NCI-H2227 (cell line): Measurements from ENCODE around the gene TAF11L3.
"Not testable (repeated sequence)": the region's sequence is repeated elsewhere in the genome, so short reads cannot be mapped to it uniquely, and the experiment has no call there.

Experiments
- DNase-seq: peaks from one replicate; lab custom pipeline; 2025; ENCODE audit not compliant: unreplicated experiment; lab: John Stamatoyannopoulos, UW

Gene TAF11L3

DNA sequence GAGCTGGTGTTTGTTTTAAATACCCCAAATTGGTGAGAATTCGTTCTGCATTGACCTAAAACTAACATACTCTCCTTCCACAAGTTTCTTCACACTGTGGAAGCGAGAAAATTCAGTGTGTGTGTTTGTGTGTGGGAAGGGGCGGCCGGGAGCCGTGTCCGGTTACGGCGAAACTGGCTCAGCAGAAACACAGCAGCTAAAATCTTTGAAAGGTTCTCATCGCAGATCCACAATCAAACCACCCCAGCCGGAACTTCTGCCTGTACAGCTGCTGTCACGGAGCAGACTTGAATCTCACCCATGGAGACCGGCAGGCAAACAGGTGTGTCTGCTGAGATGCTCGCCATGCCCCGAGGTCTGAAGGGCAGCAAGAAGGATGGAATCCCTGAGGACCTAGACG is at the start of gene TAF11L3:
Gene TAF11L3, plus strand, starts transcription at position 301 of the 400 bp plus-strand sequence.
- not testable (repeated sequence) for DNase-seq

DNA sequence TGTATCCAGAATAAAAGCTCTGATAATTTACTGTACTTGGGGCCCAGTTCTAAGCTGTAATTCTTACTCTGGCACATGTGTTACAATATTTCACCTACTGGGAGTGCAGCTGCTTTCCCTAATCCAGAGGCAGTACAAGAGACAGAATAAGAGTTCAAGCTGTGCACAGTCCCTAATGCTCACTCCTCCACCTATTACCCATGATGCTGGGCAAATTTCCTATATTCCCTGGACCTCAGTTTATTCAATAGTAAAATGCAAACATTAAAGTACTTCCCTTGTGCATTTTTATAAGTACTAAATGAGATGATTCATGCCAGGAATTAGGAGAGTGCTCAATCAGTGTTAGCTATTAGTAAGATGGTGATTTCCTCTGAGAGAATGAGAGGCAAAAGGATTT is 48.1 kb upstream of the TAF11L3 start:
- no peak for DNase-seq

DNA sequence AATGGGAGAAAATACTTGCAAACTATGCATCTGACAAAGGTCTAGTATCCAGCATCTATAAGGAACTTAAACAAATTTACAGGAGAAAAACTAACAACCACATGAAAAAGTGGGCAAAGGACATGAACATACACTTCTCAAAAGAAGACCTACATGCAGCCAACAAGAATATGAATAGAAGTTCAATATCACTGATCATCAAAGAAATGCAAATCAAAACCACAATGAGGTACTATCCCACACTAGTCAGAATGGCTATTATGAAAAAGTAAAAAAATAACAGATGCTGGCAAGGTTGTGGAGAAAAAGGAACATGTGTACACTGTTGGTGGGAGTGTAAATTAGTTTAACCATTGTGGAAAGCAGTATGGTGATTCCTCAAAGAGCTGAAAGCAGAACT is 43.1 kb upstream of the TAF11L3 start:
- DNase-seq, result not testable (repeated sequence)

DNA sequence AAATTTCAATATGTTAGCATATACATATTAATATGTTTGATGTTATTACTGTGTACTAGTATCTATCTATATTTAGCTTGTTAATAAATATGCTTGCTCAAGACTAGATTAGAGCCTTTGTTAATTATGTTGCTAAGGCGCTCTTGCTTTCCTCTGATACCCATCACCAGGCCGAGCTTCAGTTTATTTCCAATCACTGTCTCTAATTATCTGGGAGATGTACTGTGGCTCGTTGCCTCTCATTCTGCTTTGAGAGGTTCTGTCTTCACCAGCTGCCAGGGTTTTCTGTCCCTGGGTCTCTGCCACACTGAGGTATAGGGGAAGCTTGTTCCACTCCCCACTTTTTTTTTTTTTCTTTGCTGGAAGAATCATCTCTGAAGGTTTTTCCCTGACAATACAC is 41.1 kb upstream of the TAF11L3 start:
- no peak for DNase-seq

DNA sequence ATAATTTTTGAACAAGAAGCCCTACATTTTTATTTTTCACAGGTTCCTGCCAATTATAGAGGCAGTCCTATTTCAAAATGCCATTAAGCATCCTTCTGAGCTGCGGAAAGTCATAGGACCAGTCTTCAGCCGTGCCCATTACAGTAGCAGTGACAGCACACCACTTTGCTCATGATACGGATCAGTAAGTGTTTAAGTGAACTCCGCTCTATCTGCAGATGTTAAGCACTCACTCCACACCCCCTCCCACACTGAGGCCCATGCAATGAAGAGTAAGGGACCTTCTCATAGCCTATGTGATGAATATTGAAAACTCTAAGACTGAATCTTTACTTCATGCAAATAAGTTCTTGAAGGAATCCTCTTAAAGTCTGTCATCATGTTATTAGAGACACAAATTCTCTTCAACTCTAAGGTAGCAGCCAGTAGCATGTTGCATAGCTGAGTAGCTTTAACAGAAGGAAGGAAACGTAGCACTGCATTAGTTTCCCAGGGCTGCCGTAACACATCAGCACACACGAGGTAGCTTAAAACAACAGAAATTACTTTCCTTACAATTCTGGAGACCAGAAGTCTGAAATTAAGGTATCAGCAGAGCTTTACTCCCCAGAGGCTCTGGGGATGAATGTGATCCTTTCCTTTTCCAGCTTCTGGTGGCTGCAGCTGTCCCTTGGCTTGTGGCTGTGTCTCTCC is 40.4 kb upstream of the TAF11L3 start:
- DNase-seq, result no peak

DNA sequence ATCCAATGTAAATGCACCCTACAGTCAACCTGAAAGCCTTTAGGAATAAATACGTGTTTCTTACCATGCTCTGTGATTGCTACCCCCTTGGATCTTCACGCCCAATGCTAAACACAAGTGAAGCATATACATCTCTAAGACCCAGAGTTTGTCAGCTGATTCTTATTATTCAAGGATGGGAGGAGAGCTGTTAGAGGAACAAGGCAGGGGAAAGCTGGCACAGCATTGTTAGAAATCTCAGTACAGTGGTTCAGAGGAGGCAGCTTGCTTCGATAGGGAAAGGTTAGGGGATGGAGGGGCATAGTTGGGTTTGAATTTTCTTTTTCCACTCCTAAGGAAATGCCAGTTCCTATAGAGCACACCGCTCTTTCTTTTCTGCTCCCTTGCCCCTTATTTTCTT is 36.8 kb upstream of the TAF11L3 start:
- no peak for DNase-seq

DNA sequence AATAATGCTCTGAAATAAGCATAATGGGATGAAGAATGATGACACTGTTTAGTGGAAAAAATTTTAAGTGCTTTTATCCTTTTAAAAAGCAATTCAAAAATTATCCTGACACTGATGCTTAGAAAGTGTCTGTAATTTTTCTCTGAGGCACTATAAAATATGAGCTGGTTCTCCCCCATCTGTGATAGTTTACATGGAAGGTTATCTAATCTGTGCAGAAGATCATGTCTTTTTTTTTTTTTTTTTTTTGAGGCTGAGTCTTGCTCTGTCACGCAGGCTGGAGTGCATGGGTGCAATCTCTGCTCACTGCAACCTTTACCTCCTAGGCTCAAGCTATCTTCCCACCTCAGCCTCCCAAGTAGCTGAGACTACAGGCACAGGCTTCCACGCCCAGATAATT is 35.4 kb upstream of the TAF11L3 start:
- DNase-seq, result no peak

DNA sequence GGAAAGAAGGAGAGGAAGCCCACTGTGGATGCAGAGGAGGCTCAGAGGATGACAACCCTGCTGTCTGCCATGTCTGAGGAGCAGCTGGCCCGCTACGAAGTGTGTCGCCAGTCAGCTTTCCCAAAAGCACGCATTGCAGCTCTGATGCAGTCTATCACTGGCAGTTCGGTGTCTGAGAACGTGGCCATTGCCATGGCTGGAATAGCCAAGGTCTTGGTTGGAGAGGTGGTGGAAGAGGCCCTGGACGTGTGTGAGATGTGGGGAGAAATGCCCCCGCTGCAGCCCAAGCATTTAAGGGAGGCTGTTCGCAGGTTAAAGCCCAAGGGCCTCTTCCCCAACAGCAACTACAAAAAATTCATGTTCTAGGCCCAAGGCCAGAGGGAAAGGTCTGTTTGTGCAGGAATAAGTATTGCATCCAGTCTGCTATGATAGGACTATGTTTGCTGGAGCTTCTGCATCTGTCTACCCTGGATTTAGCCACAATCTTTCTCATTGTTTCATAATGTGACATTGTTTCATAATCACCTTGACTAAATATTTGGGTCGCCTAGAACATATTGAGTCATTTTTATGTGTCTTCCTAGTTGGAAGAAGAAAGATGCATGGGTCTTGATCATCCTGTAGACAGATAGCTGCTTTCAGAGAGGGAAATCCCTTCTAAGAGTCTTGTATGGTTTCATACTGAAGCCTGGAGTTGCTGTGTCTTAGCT is 31.5 kb upstream of the TAF11L3 start:
- not testable (repeated sequence) for DNase-seq

DNA sequence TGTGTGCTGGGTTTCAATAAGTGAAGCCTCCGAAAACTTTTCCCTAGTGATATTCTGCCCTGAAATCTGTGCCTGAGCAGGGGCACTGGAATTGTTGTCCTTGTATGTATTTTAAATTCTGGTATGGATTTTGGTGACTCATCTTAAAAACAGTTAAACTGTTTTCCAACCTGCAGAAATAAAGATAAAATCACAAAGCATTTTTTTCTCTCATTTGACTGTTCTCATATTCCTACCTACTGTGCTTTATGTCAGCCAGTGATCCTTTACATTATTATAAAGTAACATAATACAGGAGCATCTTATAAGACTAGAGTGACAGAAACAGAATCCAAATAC is 31.0 kb upstream of the TAF11L3 start:
- no peak for DNase-seq

DNA sequence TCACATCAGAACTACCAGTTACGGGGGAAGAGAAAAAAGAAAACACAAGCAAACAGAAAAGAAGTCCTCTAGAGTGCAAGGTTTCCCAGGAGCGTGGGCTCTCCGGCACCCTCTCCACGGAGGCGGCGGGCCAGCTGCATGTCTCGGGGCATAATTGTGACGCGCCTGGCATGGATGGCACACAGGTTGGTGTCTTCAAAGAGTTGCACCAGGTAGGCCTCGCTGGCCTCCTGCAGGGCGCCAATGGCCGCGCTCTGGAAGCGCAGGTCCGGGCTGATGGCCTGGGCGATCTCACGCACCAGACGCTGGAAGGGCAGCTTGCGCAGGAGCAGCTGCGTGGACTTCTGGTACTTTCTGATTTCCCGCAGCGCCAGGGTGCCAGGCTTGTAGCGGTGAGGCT is 26.9 kb upstream of the TAF11L3 start:
- DNase-seq, result not testable (repeated sequence)

DNA sequence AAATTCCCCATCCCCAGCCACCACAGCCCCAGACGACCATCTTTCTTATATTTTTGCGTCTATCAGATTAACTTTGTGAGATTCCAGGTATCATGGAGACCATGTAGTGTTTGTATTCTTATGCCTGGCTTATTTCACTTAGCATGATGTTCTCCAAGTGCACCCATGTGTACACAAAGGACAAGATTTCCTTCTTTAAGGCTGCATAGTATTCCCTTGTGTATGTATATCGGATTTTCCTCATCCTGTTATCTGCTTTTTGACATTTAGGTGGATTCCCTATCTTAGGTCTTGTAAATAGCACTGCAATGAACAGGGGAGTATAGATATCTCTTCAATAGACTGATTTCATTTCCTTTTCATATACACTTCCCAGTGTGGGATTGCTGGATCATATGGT is 25.4 kb upstream of the TAF11L3 start:
- no peak for DNase-seq

DNA sequence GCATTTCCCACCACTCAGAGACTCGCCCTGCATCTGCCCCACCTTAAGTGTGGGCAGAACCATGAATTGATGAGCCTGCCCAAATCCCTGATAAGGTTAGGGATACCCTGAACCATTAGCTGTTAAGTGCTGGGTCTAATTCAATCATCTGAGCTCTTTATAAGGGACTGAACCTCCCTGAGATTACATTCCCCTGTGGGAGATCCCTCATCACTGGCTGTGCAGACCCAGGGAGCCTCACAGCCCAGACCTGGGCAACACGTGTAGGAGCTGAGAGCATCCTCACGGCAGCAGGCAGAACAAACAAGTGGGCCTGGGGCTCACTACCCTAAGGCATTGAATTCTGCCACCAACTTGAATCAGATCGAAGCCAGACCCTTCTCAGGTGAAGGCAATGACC is 20.7 kb upstream of the TAF11L3 start:
- DNase-seq, result no peak

DNA sequence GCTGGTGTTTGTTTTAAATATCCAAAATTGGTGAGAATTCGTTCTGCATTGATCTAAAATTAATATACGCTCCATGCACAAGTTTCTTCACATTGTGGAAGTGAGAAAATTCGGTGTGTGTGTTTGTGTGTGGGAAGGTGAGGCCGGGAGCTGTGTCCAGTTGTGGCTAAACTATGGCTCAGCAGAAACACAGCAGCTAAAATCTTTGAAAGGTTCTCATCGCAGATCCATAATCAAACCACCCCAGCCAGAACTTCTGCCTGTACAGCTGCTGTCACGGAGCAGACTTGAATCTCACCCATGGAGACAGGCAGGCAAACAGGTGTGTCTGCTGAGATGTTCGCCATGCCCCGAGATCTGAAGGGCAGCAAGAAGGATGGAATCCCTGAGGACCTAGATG is 20.2 kb upstream of the TAF11L3 start, which contains the start of gene TAF11L2:
Gene TAF11L2, plus strand, starts transcription at position 301 of the 400 bp plus-strand sequence.
- DNase-seq, result not testable (repeated sequence)

DNA sequence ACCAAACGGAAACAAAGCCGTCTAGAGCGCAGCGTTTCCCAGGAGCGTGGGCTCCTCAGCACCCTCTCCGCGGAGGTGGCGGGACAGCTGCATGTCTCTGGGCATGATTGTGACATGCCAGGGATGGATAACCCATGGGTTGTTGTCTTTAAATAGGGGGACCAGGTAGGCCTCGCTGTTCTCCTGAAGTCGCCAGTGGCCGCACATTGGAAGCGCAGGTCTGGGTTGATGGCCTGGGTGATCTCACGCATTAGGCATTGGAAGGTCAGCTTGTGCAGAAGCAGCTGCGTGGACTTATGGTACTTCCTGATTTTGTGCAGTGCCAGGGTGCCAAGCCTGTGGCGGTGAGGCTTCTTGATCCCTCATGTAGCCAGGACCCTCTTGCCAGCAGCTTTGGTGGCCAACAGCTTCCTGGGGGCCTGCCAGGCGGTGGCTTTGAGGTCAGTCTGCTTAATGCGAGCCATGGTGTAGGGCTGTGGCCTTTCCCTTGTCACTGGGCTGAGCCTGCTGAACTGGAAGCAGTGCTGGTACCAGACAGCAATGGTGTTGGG is 6.3 kb upstream of the TAF11L3 start:
- no peak for DNase-seq

DNA sequence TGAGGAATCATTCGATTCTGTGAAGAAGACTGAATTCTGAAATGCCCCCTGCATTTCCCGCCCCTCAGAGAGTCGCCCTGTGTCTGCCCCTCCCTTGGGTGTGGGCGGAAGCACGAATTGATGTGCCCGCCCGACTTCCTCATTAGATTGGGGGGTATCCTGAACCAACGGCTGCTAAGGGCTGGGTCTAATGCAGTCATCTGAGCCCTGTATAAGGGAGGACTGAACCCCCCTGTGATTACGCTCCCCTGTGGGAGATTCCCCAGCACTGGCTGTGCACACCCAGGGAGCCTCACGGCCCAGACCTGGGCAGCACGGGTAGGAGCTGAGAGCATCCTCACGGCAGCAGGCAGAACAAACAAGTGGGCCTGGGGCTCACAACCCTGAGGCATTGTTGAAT is 641 bp upstream of the TAF11L3 start:
- DNase-seq, result not testable (repeated sequence)

DNA sequence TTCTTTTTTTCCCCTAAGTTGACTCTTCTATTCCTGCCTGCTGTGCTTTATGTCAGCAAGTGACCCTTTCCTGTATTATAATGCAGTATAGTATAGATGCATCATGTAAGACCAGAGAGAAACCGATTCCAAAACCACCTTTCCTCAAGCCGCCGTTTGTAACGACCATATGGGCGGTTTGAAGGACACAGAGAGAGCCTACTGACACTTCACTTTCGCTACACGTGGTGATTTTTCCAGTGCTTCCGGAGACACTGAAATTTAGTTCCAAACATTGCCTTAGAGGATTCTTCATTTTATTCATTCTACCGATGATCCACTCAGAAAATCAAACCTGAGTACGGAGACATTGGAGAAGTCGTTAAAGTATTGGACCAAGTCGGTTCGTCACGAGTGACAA is 1.3 kb downstream of the TAF11L3 start:
- not testable (repeated sequence) for DNase-seq

DNA sequence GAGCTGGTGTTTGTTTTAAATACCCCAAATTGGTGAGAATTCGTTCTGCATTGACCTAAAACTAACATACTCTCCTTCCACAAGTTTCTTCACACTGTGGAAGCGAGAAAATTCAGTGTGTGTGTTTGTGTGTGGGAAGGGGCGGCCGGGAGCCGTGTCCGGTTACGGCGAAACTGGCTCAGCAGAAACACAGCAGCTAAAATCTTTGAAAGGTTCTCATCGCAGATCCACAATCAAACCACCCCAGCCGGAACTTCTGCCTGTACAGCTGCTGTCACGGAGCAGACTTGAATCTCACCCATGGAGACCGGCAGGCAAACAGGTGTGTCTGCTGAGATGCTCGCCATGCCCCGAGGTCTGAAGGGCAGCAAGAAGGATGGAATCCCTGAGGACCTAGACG is 3.3 kb downstream of the TAF11L3 start, which contains the start of gene TAF11L4:
Gene TAF11L4, plus strand, starts transcription at position 301 of the 400 bp plus-strand sequence.
- DNase-seq, result not testable (repeated sequence)

DNA sequence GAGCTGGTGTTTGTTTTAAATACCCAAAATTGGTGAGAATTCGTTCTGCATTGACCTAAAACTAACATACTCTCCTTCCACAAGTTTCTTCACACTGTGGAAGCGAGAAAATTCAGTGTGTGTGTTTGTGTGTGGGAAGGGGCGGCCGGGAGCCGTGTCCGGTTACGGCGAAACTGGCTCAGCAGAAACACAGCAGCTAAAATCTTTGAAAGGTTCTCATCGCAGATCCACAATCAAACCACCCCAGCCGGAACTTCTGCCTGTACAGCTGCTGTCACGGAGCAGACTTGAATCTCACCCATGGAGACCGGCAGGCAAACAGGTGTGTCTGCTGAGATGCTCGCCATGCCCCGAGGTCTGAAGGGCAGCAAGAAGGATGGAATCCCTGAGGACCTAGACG is 6.8 kb downstream of the TAF11L3 start, which contains the start of gene TAF11L5:
Gene TAF11L5, plus strand, starts transcription at position 301 of the 400 bp plus-strand sequence.
- not testable (repeated sequence) for DNase-seq

DNA sequence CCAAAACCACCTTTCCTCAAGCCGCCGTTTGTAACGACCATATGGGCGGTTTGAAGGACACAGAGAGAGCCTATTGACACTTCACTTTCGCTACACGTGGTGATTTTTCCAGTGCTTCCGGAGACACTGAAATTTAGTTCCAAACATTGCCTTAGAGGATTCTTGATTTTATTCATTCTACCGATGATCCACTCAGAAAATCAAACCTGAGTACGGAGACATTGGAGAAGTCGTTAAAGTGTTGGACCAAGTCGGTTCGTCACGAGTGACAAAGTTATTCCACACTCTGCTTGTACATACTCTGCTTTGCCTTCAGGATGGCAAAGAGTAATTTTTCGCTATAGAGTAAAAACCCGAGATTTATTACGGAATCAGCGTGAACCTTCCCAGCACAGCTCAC is 8.3 kb downstream of the TAF11L3 start:
- DNase-seq, result not testable (repeated sequence)

DNA sequence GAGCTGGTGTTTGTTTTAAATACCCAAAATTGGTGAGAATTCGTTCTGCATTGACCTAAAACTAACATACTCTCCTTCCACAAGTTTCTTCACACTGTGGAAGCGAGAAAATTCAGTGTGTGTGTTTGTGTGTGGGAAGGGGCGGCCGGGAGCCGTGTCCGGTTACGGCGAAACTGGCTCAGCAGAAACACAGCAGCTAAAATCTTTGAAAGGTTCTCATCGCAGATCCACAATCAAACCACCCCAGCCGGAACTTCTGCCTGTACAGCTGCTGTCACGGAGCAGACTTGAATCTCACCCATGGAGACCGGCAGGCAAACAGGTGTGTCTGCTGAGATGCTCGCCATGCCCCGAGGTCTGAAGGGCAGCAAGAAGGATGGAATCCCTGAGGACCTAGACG is 10.2 kb downstream of the TAF11L3 start, which contains the start of gene TAF11L6:
Gene TAF11L6, plus strand, starts transcription at position 301 of the 400 bp plus-strand sequence.
- DNase-seq, result not testable (repeated sequence)
